H54 (cell line): ENCODE measurements around the gene ZMYND15.

Source experiments
- DNase-seq: peaks from one replicate; pipeline ENCODE4 v3.0.0; 2011; ENCODE audit warnings: low spot score, mixed read lengths; ENCODE audit not compliant: insufficient read length
- FAIRE-seq: peaks from 3 replicates; lab custom pipeline; 2011; peaks lifted over from hg19 to GRCh38; lab: Jason Lieb, UNC
- POLR2A ChIP-seq: IDR thresholded peaks from 2 replicates; pipeline ENCODE4 v1.6.1; 2011; ENCODE audit warnings: low read depth, mild to moderate bottlenecking, low read length

Gene ZMYND15

DNA sequence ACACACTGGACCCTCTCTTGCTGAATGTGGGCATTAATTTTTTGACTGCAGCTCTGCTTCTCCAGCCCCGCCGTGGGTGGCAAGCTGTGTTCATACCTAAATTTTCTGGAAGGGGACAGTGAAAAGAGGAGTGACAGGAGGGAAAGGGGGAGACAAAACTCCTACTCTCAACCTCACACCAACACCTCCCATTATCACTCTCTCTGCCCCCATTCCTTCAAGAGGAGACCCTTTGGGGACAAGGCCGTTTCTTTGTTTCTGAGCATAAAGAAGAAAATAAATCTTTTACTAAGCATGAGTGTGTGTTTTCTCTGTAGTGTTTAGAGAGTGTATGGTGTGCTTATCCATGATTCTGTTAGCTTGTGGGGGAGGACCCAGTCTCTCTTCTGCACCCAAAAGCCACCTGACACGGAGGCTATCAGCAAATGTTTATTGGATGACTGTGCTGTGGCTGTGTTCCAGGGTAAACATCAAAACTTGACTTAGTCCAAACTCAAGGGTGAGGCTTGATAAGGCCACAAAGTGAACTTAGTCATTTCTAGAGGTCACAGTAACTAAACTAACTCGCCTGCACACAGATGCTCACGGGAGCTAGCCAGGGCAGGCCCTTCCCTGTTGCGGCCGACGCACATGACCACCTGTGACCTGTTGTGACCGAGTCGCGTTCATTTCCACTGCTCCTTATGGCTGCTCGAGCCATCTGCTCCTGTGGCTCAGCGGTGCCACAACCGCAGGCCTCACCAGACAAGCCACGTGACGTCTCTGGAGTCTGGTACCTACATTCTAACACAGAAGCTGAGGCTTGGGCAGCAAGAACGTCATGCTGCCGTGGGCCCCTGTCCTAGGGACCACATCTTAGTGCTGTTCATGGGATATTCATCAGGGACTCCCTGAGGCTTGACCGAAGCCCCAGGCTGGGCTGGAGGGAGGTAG is 18.2 kb upstream of the ZMYND15 start:
- peak; percentile 62 for FAIRE-seq
- TF ChIP-seq POLR2A = no peak
- peak; percentile 51 for DNase-seq

DNA sequence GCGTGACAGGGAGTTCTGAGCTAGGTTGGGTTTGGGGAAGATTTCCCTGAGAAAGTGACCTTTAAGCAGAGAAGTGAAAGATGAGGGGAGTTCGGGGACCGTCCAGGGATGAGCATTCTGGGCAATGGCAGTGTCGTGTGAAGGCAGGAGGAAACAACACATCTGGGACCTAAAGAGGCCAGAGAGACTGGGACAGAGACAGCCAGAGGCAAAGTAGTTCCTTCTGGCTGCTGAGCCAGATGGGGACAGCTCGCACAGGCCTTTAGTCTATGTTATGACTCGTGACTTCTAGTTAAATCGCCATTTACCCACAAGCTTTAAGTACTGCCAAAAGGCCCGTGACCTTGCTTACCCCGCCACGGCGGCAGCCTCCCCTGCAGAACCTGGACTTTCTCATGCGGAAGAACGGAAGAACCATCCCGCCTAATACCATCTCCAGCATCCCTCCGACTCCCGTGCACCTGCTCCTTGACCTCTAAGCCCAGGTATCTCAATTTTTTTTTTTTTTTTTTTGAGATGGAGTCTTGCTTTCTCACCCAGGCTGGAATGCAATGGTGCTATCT is 16.9 kb upstream of the ZMYND15 start:
- no peak for TF ChIP-seq POLR2A
- DNase-seq = no peak
- no peak for FAIRE-seq

DNA sequence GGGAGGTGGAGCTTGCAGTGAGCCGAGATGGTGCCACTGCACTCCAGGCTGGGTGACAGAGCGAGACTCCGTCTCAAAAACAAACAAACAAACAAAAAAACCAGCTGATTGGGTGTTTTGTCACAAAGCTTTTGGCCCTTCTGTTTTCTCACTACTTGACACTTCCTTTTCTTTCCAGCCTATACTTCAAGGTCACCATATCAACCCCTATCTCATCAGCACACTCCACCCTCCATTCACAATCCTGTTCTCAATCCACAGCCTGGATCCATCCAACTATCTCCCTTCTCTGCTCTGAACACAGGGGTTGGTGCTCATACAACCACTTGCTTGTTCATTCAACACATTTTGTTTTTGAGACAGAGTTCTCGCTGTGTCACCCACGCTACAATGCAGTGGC is 15.0 kb upstream of the ZMYND15 start:
- FAIRE-seq (no peak), DNase-seq (no peak)
- no peak for TF ChIP-seq POLR2A

GRCh38 chr17:4725646-4726310 is 13.9 kb upstream of the ZMYND15 start:
- DNase-seq = no peak
- TF ChIP-seq POLR2A = no peak
- no peak for FAIRE-seq

GRCh38 chr17:4728124-4728523 is 11.5 kb upstream of the ZMYND15 start:
- TF ChIP-seq POLR2A = no peak
- no peak for DNase-seq
- FAIRE-seq = no peak

GRCh38 chr17:4733073-4733531 is 6.5 kb upstream of the ZMYND15 start:
- TF ChIP-seq POLR2A = no peak
- FAIRE-seq (no peak), DNase-seq (no peak)

DNA sequence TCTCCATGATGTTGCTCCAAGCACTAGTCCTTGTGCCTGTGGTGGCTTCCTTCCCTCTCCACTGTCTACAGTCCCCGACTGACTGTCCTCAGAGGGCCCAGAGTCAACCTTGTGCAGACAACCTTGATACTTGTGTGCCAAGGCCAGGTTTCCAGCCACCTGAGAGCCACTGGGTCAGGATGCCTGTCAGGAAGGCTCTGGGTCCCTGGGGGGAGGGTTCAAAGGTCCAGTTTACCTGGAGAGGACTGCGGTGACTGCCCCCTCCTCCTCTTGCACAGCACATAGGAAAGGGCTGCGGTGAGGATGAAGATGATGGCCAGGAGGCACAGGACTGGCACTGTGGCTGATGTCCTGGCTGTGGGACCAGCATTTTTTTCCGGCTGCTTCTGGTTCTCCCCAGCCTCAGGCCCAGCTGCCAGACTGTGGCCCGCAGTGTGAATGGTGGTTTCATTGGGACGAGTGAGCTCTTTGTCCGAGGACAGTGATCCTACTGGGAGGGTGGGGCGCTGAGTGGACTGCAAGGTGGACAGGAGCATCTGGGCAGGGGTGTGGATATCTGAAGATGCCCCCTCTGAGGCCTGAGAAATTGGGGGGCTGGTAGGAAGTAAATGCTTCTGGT is 4.7 kb upstream of the ZMYND15 start:
- no peak for FAIRE-seq
- no peak for TF ChIP-seq POLR2A
- no peak for DNase-seq

GRCh38 chr17:4735876-4736651 is 3.6 kb upstream of the ZMYND15 start:
- FAIRE-seq (no peak), DNase-seq (no peak)
- no peak for TF ChIP-seq POLR2A

GRCh38 chr17:4738136-4739121 is 1.2 kb upstream of the ZMYND15 start:
- no peak for TF ChIP-seq POLR2A
- no peak for FAIRE-seq
- DNase-seq = no peak

GRCh38 chr17:4740025-4740351 is 355 bp downstream of the ZMYND15 start:
- FAIRE-seq (no peak), DNase-seq (no peak)
- no peak for TF ChIP-seq POLR2A

- DNase-seq = no peak
- TF ChIP-seq POLR2A = no peak
- FAIRE-seq = no peak
These were observed 951 bp downstream of the ZMYND15 start for GRCh38 chr17:4740584-4740983.

- DNase-seq (no peak), FAIRE-seq (no peak)
- no peak for TF ChIP-seq POLR2A
These were observed 1.9 kb downstream of the ZMYND15 start for GRCh38 chr17:4741544-4741943.
